Panc1 (cell line): ENCODE data around the gene VAC14.

Experiments
- CTCF ChIP-seq: fragments of 450-650 bp; IDR thresholded peaks from 2 replicates; pipeline ENCODE4 v1.5.1; 2017; ENCODE audit warnings: mild to moderate bottlenecking
- POLR2AphosphoS5 ChIP-seq: IDR thresholded peaks from 2 replicates; pipeline ENCODE4 v1.6.1; 2012; ENCODE audit warnings: mild to moderate bottlenecking, low read depth, low read length, moderate library complexity
- REST ChIP-seq, 2 experiments: IDR thresholded peaks; 2 replicates each; pipeline ENCODE4 v1.6.1; 2011 to 2012; ENCODE audit warnings: low read depth in 2 of 2, control low read depth in 1 of 2, low read length in 1 of 2, mild to moderate bottlenecking in 1 of 2, moderate library complexity in 1 of 2; ENCODE audit not compliant: insufficient read depth in 1 of 2
- SIN3A ChIP-seq: IDR thresholded peaks from 2 replicates; pipeline ENCODE4 v1.6.1; 2012; ENCODE audit warnings: low read depth, mild to moderate bottlenecking, low read length, moderate library complexity, borderline replicate concordance; ENCODE audit not compliant: insufficient read depth
- TCF7L2 ChIP-seq: IDR thresholded peaks from 2 replicates; pipeline ENCODE4 v1.6.1; 2011; ENCODE audit warnings: mild to moderate bottlenecking, low read depth, low read length, inconsistent platforms

- TF ChIP-seq POLR2AphosphoS5: no peak
- no peak for TF ChIP-seq CTCF
- no peak for TF ChIP-seq TCF7L2
- TF ChIP-seq REST (IDR thresholded peaks at IDR 0.05; ENCODE audit: insufficient read depth in 1 of 2, low read depth in 2 of 2, low read length in 1 of 2): no peak
- TF ChIP-seq SIN3A: no peak
Observed at GRCh38 chr16:70754851-70755600, 45.9 kb downstream of the VAC14 start.
